SK-N-SH (cell line): Measurements from ENCODE around the gene SPTBN5. TPM values are rescaled to one million over a fixed set of nuclear protein-coding genes. Genes with fewer than 3 reads are reported as not detected.

Experiments used
- CTCF ChIA-PET: fragments of 300-600, 350-600 bp; formaldehyde crosslinking; extraction: SDS; loops from one replicate; lab custom pipeline; 2021; lab: Yijun Ruan, JAX
- POLR2A ChIA-PET: fragments of 350-600 bp; sonication (Branson Sonifier 250); formaldehyde crosslinking; extraction: SDS; loops from one replicate; lab custom pipeline; 2020; ENCODE audit warnings: antibody characterized with exemption, inconsistent platforms; lab: Yijun Ruan, JAX
- DNase-seq: peaks from one replicate; pipeline ENCODE4 v3.0.0; 2012
- H2AFZ ChIP-seq: fragments of 200-600 bp; sonication (generic); 2 replicates; pipeline ENCODE4 v1.8.1; 2016; ENCODE audit warnings: antibody characterized with exemption, mild to moderate bottlenecking, low read depth
- H3F3A ChIP-seq: fragments of 200-600 bp; sonication (generic); replicated peaks from 2 replicates; pipeline ENCODE3; 2016; ENCODE audit warnings: antibody characterized with exemption, mild to moderate bottlenecking; ENCODE audit not compliant: insufficient read depth
- H3K27ac ChIP-seq, 2 experiments: fragments of 200-500 bp in 1 of 2; fragments of 200-600 bp in 1 of 2; sonication (Bioruptor generic) in 1 of 2; sonication (generic), shearing (Covaris generic) in 1 of 2; 2 replicates each; pipeline versions ENCODE4 v1.5.1 to v1.6.1; 2014 to 2016; ENCODE audit warnings: low read depth in 2 of 2, inconsistent platforms in 1 of 2, low read length in 1 of 2, mild to moderate bottlenecking in 1 of 2, mixed read lengths in 1 of 2
- H3K27me3 ChIP-seq: fragments of 200-600 bp; sonication (generic), shearing (Covaris generic); 2 replicates; pipeline ENCODE4 v1.6.1; 2016; ENCODE audit warnings: mixed run types; ENCODE audit not compliant: insufficient read depth
- H3K36me3 ChIP-seq, 2 experiments: fragments of 200-500 bp in 1 of 2; fragments of 200-600 bp in 1 of 2; sonication (Bioruptor generic) in 1 of 2; sonication (generic) in 1 of 2; replicated peaks in 1 of 2; 2 replicates each; pipeline versions ENCODE3 to v1.5.1; 2014 to 2016; ENCODE audit warnings: low read length in 1 of 2, mild to moderate bottlenecking in 1 of 2; ENCODE audit not compliant: insufficient read depth in 2 of 2, control insufficient read depth in 1 of 2
- H3K4me1 ChIP-seq, 2 experiments: fragments of 200-500 bp in 1 of 2; fragments of 200-600 bp in 1 of 2; sonication (Bioruptor generic) in 1 of 2; sonication (generic), shearing (Covaris generic) in 1 of 2; 2 replicates each; pipeline versions ENCODE4 v1.5.1 to v1.6.1; 2014 to 2016; ENCODE audit warnings: low read depth in 1 of 2, low read length in 1 of 2, mixed run types in 1 of 2; ENCODE audit not compliant: insufficient read depth in 2 of 2, control insufficient read depth in 1 of 2
- H3K4me2 ChIP-seq: fragments of 200-600 bp; sonication (generic), shearing (Covaris generic); 2 replicates; pipeline ENCODE4 v1.6.1; 2017; ENCODE audit warnings: mixed run types
- H3K4me3 ChIP-seq, 2 experiments: fragments of 200-500 bp in 1 of 2; fragments of 200-600 bp in 1 of 2; sonication (Bioruptor generic) in 1 of 2; sonication (generic), shearing (Covaris generic) in 1 of 2; 2 replicates each; pipeline versions ENCODE4 v1.5.1 to v1.8.1; 2014 to 2016; ENCODE audit warnings: low read depth in 2 of 2, inconsistent platforms in 1 of 2, low read length in 1 of 2, mild to moderate bottlenecking in 1 of 2, mixed read lengths in 1 of 2, moderate library complexity in 1 of 2
- H3K79me2 ChIP-seq: fragments of 200-600 bp; sonication (generic); 2 replicates; pipeline ENCODE4 v1.8.1; 2017; ENCODE audit warnings: mild to moderate bottlenecking; ENCODE audit not compliant: insufficient read depth
- H3K9ac ChIP-seq: fragments of 200-600 bp; sonication (generic); 2 replicates; pipeline ENCODE4 v1.6.1; 2017; ENCODE audit warnings: mixed run types
- H3K9me2 ChIP-seq: fragments of 200-600 bp; sonication (generic); 2 replicates; pipeline ENCODE4 v1.6.1; 2017; ENCODE audit warnings: mixed run types
- H3K9me3 ChIP-seq: fragments of 200-600 bp; sonication (generic); 2 replicates; pipeline ENCODE4 v1.6.1; 2017; ENCODE audit warnings: mixed run types, mild to moderate bottlenecking, moderate library complexity
- H4K20me1 ChIP-seq: fragments of 200-600 bp; sonication (generic); 2 replicates; pipeline ENCODE4 v1.6.1; 2017; ENCODE audit warnings: mild to moderate bottlenecking, mixed run types; ENCODE audit not compliant: insufficient read depth
- CHD2 ChIP-seq: fragments of 150-350 bp; IDR thresholded peaks from 2 replicates; pipeline ENCODE4 v1.6.1; 2018; ENCODE audit warnings: low read length; ENCODE audit not compliant: partially characterized antibody
- CTCF ChIP-seq: fragments of 200-600 bp; sonication (generic); IDR thresholded peaks from 2 replicates; pipeline ENCODE4 v1.6.1; 2017; ENCODE audit warnings: antibody characterized with exemption, mild to moderate bottlenecking, moderate library complexity
- EP300 ChIP-seq, 2 experiments: IDR thresholded peaks; 2 replicates each; pipeline versions ENCODE4 v1.4.0 to v1.6.1; 2012; ENCODE audit warnings: borderline replicate concordance in 1 of 2, low read depth in 1 of 2, low read length in 1 of 2
- EZH2phosphoT487 ChIP-seq: fragments of 200-600 bp; sonication (generic); IDR thresholded peaks from 2 replicates; pipeline ENCODE4 v1.6.1; 2017; ENCODE audit warnings: low read depth, mixed run types, mild to moderate bottlenecking, antibody characterized with exemption, moderate library complexity, borderline replicate concordance
- GABPA ChIP-seq: IDR thresholded peaks from 2 replicates; pipeline ENCODE4 v1.4.0; 2012; ENCODE audit warnings: low read depth, mild to moderate bottlenecking
- GATA2 ChIP-seq: sonication (generic); formaldehyde crosslinking; IDR thresholded peaks from 2 replicates; pipeline ENCODE4 v1.5.0; 2020; ENCODE audit warnings: mild to moderate bottlenecking, missing genetic modification reagents
- RAD21 ChIP-seq: IDR thresholded peaks from 2 replicates; pipeline ENCODE4 v1.6.1; 2012; ENCODE audit warnings: mild to moderate bottlenecking, low read length
- SIN3A ChIP-seq: IDR thresholded peaks from 2 replicates; pipeline ENCODE4 v1.6.1; 2012; ENCODE audit warnings: low read depth, mild to moderate bottlenecking, low read length, moderate library complexity, borderline replicate concordance
- SMC3 ChIP-seq: IDR thresholded peaks from 2 replicates; pipeline ENCODE4 v1.6.1; 2012; ENCODE audit warnings: low read depth, low read length, improper control_type of control experiment
- TAF1 ChIP-seq: IDR thresholded peaks from 2 replicates; pipeline ENCODE4 v1.6.1; 2012; ENCODE audit warnings: low read depth, mild to moderate bottlenecking, low read length, moderate library complexity, borderline replicate concordance
- WGBS: methylation state at CpG from one replicate; pipeline ENCODE4 v1.1.6; 2017; ENCODE audit warnings: low lambda C conversion rate; 5-methylcytosine and 5-hydroxymethylcytosine counted together
- polyA plus RNA-seq, 3 experiments: library from polyadenylated mRNA; depleted of rRNA; stranded (reverse); fragments of >200 nt; gene quantifications; 2 replicates each; pipeline ENCODE4 v1.2.3, GENCODE V29; 2012
- TF ChIP-seq, protein P1 (sequence below): IDR thresholded peaks from 2 replicates; pipeline ENCODE4 v1.4.0; 2012; ENCODE audit warnings: low read depth, borderline replicate concordance

Gene SPTBN5
- polyA plus RNA-seq, 1 of the 3 experiments (the other 2 are of a cell fraction), result 0.23 TPM

- H3K36me3 ChIP-seq, result peaks cover 15 to 21% of the 10 kb centered on the region in 2 experiments
- no peak overlapping the region for H2AFZ ChIP-seq
- H4K20me1 ChIP-seq, result no peaks in the 10 kb centered on the region
- ChIA-PET POLR2A (interaction anchor here (1.0 to 1.6 kb wide), 3 partner anchors 67 to 245 kb away, joined by 3 to 7 read pairs (median 4); partner anchors contain the start of genes MAPKBP1 and MGA), CTCF (interaction anchor here (0.5 to 5.9 kb wide), 58 partner anchors 9 to 564 kb away, joined by 3 to 77 read pairs (median 4); partner anchors contain the start of genes EHD4, ITPKA, MAPKBP1 and PLA2G4B)
- no peaks in the 10 kb centered on the region for H3K9me2 ChIP-seq
- 76% methylated on average over 11 of the region's 14 CpGs for WGBS
- peaks cover 0 to 15% of the 10 kb centered on the region in 2 experiments; a peak in 1 of 4 replicates for H3K4me1 ChIP-seq
- no peaks in the 10 kb centered on the region for H3K79me2 ChIP-seq
- no peaks in the 10 kb centered on the region for H3F3A ChIP-seq
- no peak overlapping the region for H3K4me2 ChIP-seq
- H3K9ac ChIP-seq, result no peak overlapping the region
- no peak overlapping the region for H3K4me3 ChIP-seq
- H3K27me3 ChIP-seq, result no peaks in the 10 kb centered on the region
- TF ChIP-seq GATA2 (peak; percentile 42; the same call in 1 of the 2 replicates), GABPA (no peak), EP300 (IDR thresholded peaks at IDR 0.05; ENCODE audit: borderline replicate concordance in 1 of 2, low read depth in 1 of 2, low read length in 1 of 2) (peak in 1 of 2 experiments; percentile 61; a peak in 2 of 4 replicates), CHD2 (no peak), TAF1 (no peak), EZH2phosphoT487 (no peak), SIN3A (no peak)
- DNase-seq, result peak; percentile 59
- peak overlapping the region in 1 of 2 experiments; percentile 44; a peak in 1 of 4 replicates for H3K27ac ChIP-seq
- no peaks in the 10 kb centered on the region for H3K9me3 ChIP-seq
Measured at GRCh38 chr15:41905036-41905793, 11.4 kb upstream of the SPTBN5 start.

- Histone ChIP-seq H3F3A (no peaks in the 10 kb centered on the region), H3K4me1 (peaks cover 0 to 19% of the 10 kb centered on the region in 2 experiments; a peak in 1 of 4 replicates), H3K9ac (no peak overlapping the region), H3K9me2 (no peaks in the 10 kb centered on the region), H3K9me3 (no peaks in the 10 kb centered on the region), H3K36me3 (peaks cover 17 to 21% of the 10 kb centered on the region in 2 experiments), H3K4me2 (no peak overlapping the region), H3K27me3 (no peaks in the 10 kb centered on the region), H3K79me2 (no peaks in the 10 kb centered on the region)
- DNase-seq, result peak; percentile 89
- ChIA-PET CTCF (interaction anchor here (0.5 to 5.9 kb wide), 59 partner anchors 10 to 565 kb away, joined by 3 to 77 read pairs (median 4); partner anchors contain the start of genes EHD4, ITPKA, MAPKBP1 and PLA2G4B), POLR2A (interaction anchor here (1.0 to 1.6 kb wide), 3 partner anchors 67 to 244 kb away, joined by 3 to 7 read pairs (median 4); partner anchors contain the start of genes MAPKBP1 and MGA)
- 20% methylated on average over 5 of the region's 6 CpGs for WGBS
- peak; percentile 87 for TF ChIP-seq SMC3
- TF ChIP-seq RAD21, result peak; percentile 96
- TF ChIP-seq CTCF, result peak; percentile 88
- TF ChIP-seq, protein P1, sequence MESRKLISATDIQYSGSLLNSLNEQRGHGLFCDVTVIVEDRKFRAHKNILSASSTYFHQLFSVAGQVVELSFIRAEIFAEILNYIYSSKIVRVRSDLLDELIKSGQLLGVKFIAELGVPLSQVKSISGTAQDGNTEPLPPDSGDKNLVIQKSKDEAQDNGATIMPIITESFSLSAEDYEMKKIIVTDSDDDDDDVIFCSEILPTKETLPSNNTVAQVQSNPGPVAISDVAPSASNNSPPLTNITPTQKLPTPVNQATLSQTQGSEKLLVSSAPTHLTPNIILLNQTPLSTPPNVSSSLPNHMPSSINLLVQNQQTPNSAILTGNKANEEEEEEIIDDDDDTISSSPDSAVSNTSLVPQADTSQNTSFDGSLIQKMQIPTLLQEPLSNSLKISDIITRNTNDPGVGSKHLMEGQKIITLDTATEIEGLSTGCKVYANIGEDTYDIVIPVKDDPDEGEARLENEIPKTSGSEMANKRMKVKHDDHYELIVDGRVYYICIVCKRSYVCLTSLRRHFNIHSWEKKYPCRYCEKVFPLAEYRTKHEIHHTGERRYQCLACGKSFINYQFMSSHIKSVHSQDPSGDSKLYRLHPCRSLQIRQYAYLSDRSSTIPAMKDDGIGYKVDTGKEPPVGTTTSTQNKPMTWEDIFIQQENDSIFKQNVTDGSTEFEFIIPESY, result no peak
- TF ChIP-seq, all 33 proteins: peak for 3
- Histone ChIP-seq H3K27ac (peak overlapping the region in 1 of 2 experiments; percentile 44; a peak in 1 of 4 replicates), H3K4me3 (no peak overlapping the region), H4K20me1 (no peaks in the 10 kb centered on the region), H2AFZ (no peak overlapping the region)
Measured at GRCh38 chr15:41904541-41905005, 10.7 kb upstream of the SPTBN5 start.
